H1 (cell line): Measurements from ENCODE around the gene CENPX. TPM values are rescaled to one million over a fixed set of nuclear protein-coding genes. Genes with fewer than 3 reads are reported as not detected.

ENCODE experiments used
- CTCF ChIA-PET: fragments of 300-600 bp; sonication (Branson Sonifier 250); formaldehyde crosslinking; loops from one replicate; lab custom pipeline; 2021; ENCODE audit not compliant: partially characterized antibody; lab: Charles Lee
- POLR2A ChIA-PET: fragments of 300-600 bp; sonication (Branson Sonifier 250); formaldehyde crosslinking; loops from one replicate; lab custom pipeline; 2021; ENCODE audit warnings: inconsistent platforms; ENCODE audit not compliant: partially characterized antibody; lab: Charles Lee
- DNase-seq, 2 experiments: peaks; one replicate each; pipeline versions ENCODE4 v3.0.0 to v3.0.0-alpha.2; 2010 to 2022; ENCODE audit warnings: low spot score in 2 of 2, low read depth in 1 of 2, mixed read lengths in 1 of 2
- FAIRE-seq: peaks from 2 replicates; lab custom pipeline; 2011; peaks lifted over from hg19 to GRCh38; lab: Jason Lieb, UNC
- H2AFZ ChIP-seq: 2 replicates; pipeline ENCODE4 v1.8.1; 2012; ENCODE audit warnings: low read length, inconsistent platforms
- H2AK5ac ChIP-seq: 2 replicates; pipeline ENCODE4 v1.6.1; 2013; ENCODE audit warnings: low read depth, low read length
- H2BK120ac ChIP-seq: replicated peaks from 2 replicates; pipeline ENCODE3; 2013; ENCODE audit warnings: low read depth, low read length, inconsistent platforms
- H2BK12ac ChIP-seq: 2 replicates; pipeline ENCODE4 v1.6.1; 2013; ENCODE audit warnings: low read depth, low read length
- H2BK15ac ChIP-seq: 2 replicates; pipeline ENCODE4 v1.6.1; 2013; ENCODE audit warnings: low read length
- H2BK20ac ChIP-seq: 2 replicates; pipeline ENCODE4 v1.6.1; 2013; ENCODE audit warnings: low read length
- H2BK5ac ChIP-seq: 2 replicates; pipeline ENCODE4 v1.6.1; 2013; ENCODE audit warnings: low read depth, low read length
- H3K14ac ChIP-seq: 2 replicates; pipeline ENCODE4 v1.6.1; 2013; ENCODE audit warnings: inconsistent platforms; ENCODE audit not compliant: insufficient read length
- H3K18ac ChIP-seq: 2 replicates; pipeline ENCODE4 v1.6.1; 2013; ENCODE audit warnings: low read length; ENCODE audit errors: extremely low read depth
- H3K23ac ChIP-seq: 2 replicates; pipeline ENCODE4 v1.6.1; 2013; ENCODE audit warnings: inconsistent platforms; ENCODE audit not compliant: insufficient read length
- H3K23me2 ChIP-seq: 2 replicates; pipeline ENCODE4 v1.6.1; 2013; ENCODE audit warnings: low read depth, low read length
- H3K27ac ChIP-seq: 2 replicates; pipeline ENCODE4 v1.6.1; 2011; ENCODE audit warnings: low read depth, low read length, inconsistent platforms
- H3K27me3 ChIP-seq, 4 experiments: replicated peaks in 1 of 4; 1 replicate in 1 of 4; 2 replicates in 3 of 4; pipeline versions ENCODE4 v1.6.1 to v1.8.1; 2011 to 2013; ENCODE audit warnings: low read length in 3 of 4, mild to moderate bottlenecking in 3 of 4, inconsistent platforms in 2 of 4, mixed read lengths in 2 of 4, moderate library complexity in 1 of 4; ENCODE audit not compliant: control insufficient read depth in 3 of 4, insufficient read depth in 3 of 4; ENCODE audit errors: extremely low read depth in 1 of 4
- H3K36me3 ChIP-seq, 4 experiments: 2 replicates each; pipeline versions ENCODE4 v1.6.1 to v1.8.1; 2011 to 2013; ENCODE audit warnings: mild to moderate bottlenecking in 4 of 4, low read length in 3 of 4, moderate library complexity in 2 of 4, control low read depth in 1 of 4, inconsistent platforms in 1 of 4; ENCODE audit not compliant: insufficient read depth in 4 of 4, control insufficient read depth in 2 of 4
- H3K4ac ChIP-seq: replicated peaks from 2 replicates; pipeline ENCODE3; 2013; ENCODE audit warnings: low read length, low read depth, mixed read lengths, inconsistent platforms; ENCODE audit not compliant: insufficient read length
- H3K4me1 ChIP-seq, 4 experiments: replicated peaks in 1 of 4; 1 replicate in 1 of 4; 2 replicates in 3 of 4; pipeline versions ENCODE4 v1.6.1 to v1.8.1; 2011 to 2013; ENCODE audit warnings: low read length in 3 of 4, inconsistent platforms in 2 of 4, mixed read lengths in 1 of 4; ENCODE audit not compliant: insufficient read depth in 4 of 4, control insufficient read depth in 3 of 4
- H3K4me2 ChIP-seq, 2 experiments: 2 replicates each; pipeline versions ENCODE4 v1.6.1 to v1.8.1; 2011 to 2013; ENCODE audit warnings: low read depth in 2 of 2, low read length in 2 of 2, control low read depth in 1 of 2, inconsistent platforms in 1 of 2, mild to moderate bottlenecking in 1 of 2; ENCODE audit not compliant: insufficient read depth in 1 of 2
- H3K4me3 ChIP-seq, 4 experiments: fragments of 200-600, 300-600 bp in 1 of 4; sonication (generic), shearing (Covaris generic), sonication (Bioruptor Twin) in 1 of 4; 2 replicates each; pipeline versions ENCODE4 v1.5.1 to v1.8.1; 2011 to 2016; ENCODE audit warnings: low read length in 4 of 4, low read depth in 3 of 4, control low read depth in 2 of 4, inconsistent platforms in 2 of 4, mild to moderate bottlenecking in 2 of 4, mixed read lengths in 1 of 4, moderate library complexity in 1 of 4; ENCODE audit not compliant: insufficient read depth in 2 of 4; ENCODE audit errors: extremely low read depth in 1 of 4
- H3K56ac ChIP-seq: replicated peaks from 2 replicates; pipeline ENCODE3; 2013; ENCODE audit warnings: low read depth, mild to moderate bottlenecking, mixed read lengths, low read length, inconsistent platforms; ENCODE audit not compliant: insufficient read length
- H3K79me1 ChIP-seq: 2 replicates; pipeline ENCODE4 v1.6.1; 2013; ENCODE audit warnings: low read depth, low read length, control low read depth
- H3K79me2 ChIP-seq, 2 experiments: 2 replicates each; pipeline versions ENCODE4 v1.6.1 to v1.8.1; 2012 to 2013; ENCODE audit warnings: low read length in 2 of 2, mild to moderate bottlenecking in 2 of 2, inconsistent platforms in 1 of 2; ENCODE audit not compliant: insufficient read depth in 2 of 2, control insufficient read depth in 1 of 2
- H3K9ac ChIP-seq, 4 experiments: replicated peaks in 1 of 4; 1 replicate in 1 of 4; 2 replicates in 3 of 4; pipeline versions ENCODE4 v1.6.1 to v1.8.1; 2011 to 2013; ENCODE audit warnings: low read depth in 3 of 4, low read length in 3 of 4, control low read depth in 2 of 4, mild to moderate bottlenecking in 2 of 4, moderate library complexity in 2 of 4, inconsistent platforms in 1 of 4; ENCODE audit errors: extremely low read depth in 1 of 4
- H3K9me3 ChIP-seq, 2 experiments: 2 replicates each; pipeline versions ENCODE4 v1.6.1 to v1.8.1; 2012 to 2013; ENCODE audit warnings: mild to moderate bottlenecking in 2 of 2, moderate library complexity in 2 of 2, control low read depth in 1 of 2, inconsistent platforms in 1 of 2, low read depth in 1 of 2, low read length in 1 of 2, mixed read lengths in 1 of 2; ENCODE audit not compliant: insufficient read depth in 2 of 2
- H4K20me1 ChIP-seq, 2 experiments: replicated peaks in 1 of 2; 2 replicates each; pipeline versions ENCODE3 to v1.8.1; 2011 to 2013; ENCODE audit warnings: inconsistent platforms in 2 of 2, low read length in 2 of 2, mild to moderate bottlenecking in 1 of 2; ENCODE audit not compliant: insufficient read depth in 2 of 2, control insufficient read depth in 1 of 2
- H4K5ac ChIP-seq: 2 replicates; pipeline ENCODE4 v1.6.1; 2013; ENCODE audit warnings: low read length, low read depth, mixed read lengths, inconsistent platforms; ENCODE audit not compliant: insufficient read length
- H4K8ac ChIP-seq: 2 replicates; pipeline ENCODE4 v1.8.0; 2013; ENCODE audit warnings: mild to moderate bottlenecking, moderate library complexity, low read length, inconsistent platforms; ENCODE audit not compliant: insufficient read depth; ENCODE audit errors: extremely low read depth
- H4K91ac ChIP-seq: replicated peaks from 2 replicates; pipeline ENCODE3; 2013; ENCODE audit warnings: low read length, mixed read lengths, inconsistent platforms; ENCODE audit not compliant: insufficient read length
- BCL11A ChIP-seq, 2 experiments: IDR thresholded peaks; one replicate each; pipeline ENCODE4 v1.6.1; 2011; ENCODE audit warnings: low read depth in 2 of 2, low read length in 2 of 2, mild to moderate bottlenecking in 2 of 2
- BRCA1 ChIP-seq: IDR thresholded peaks from 2 replicates; pipeline ENCODE4 v1.6.1; 2012; ENCODE audit warnings: low read depth, low read length, improper control_type of control experiment
- CEBPB ChIP-seq: IDR thresholded peaks from 2 replicates; pipeline ENCODE4 v1.6.1; 2012; ENCODE audit warnings: low read depth, low read length
- CHD1 ChIP-seq: IDR thresholded peaks from 2 replicates; pipeline ENCODE4 v1.6.1; 2012; ENCODE audit warnings: low read depth, low read length, improper control_type of control experiment
- CHD2 ChIP-seq: IDR thresholded peaks from 2 replicates; pipeline ENCODE4 v1.6.1; 2012; ENCODE audit warnings: low read length, improper control_type of control experiment
- GTF2F1 ChIP-seq: IDR thresholded peaks from 2 replicates; pipeline ENCODE4 v1.6.1; 2012; ENCODE audit warnings: low read depth, low read length, improper control_type of control experiment, borderline replicate concordance
- HDAC6 ChIP-seq: IDR thresholded peaks from one replicate; pipeline ENCODE4 v1.7.1; 2012; ENCODE audit warnings: low read depth, mild to moderate bottlenecking, inconsistent platforms, low read length, moderate library complexity
- SIX5 ChIP-seq: IDR thresholded peaks from 2 replicates; pipeline ENCODE4 v1.6.1; 2011; ENCODE audit warnings: mild to moderate bottlenecking, low read depth, low read length
- SP1 ChIP-seq: IDR thresholded peaks from 2 replicates; pipeline ENCODE4 v1.6.1; 2011; ENCODE audit warnings: low read depth, low read length
- TAF7 ChIP-seq: optimal IDR thresholded peaks from 2 replicates; pipeline ENCODE3; 2011; ENCODE audit warnings: low read depth, mild to moderate bottlenecking, inconsistent platforms, low read length, moderate library complexity, borderline replicate concordance
- WGBS, 2 experiments: shearing (Covaris generic) in 1 of 2; methylation state at CpG; one replicate each; pipeline versions ENCODE4 v1.1.6 to v1.1.7; 2013 to 2015; ENCODE audit warnings: low lambda C conversion rate in 2 of 2, mixed read lengths in 2 of 2, inconsistent platforms in 1 of 2, low coverage in 1 of 2, missing lambda C conversion rate in 1 of 2; ENCODE audit not compliant: insufficient replicate concordance in 2 of 2, insufficient coverage in 1 of 2, insufficient read length in 1 of 2; ENCODE audit errors: extremely low coverage in 1 of 2, missing lambda C conversion rate in 1 of 2; 5-methylcytosine and 5-hydroxymethylcytosine counted together
- polyA plus RNA-seq, 7 experiments: library from polyadenylated mRNA; depleted of rRNA in 3 of 7; stranded (reverse) in 5 of 7; unstranded in 2 of 7; fragments of >200 nt in 5 of 7; fragments of 200-250 nt in 2 of 7; gene quantifications; 1 replicate in 5 of 7; 2 replicates in 1 of 7; 4 replicates in 1 of 7; pipeline versions ENCODE4 v1.2.1 to v1.2.3, GENCODE V29; 2011 to 2013; ENCODE audit warnings: missing spikeins in 2 of 7, mixed read lengths in 2 of 7
- total RNA-seq: library from RNA; stranded (reverse); fragmentation: NEBNext Ultra II Directional; extraction: Animal tissue kit (Norgen Biotek cat#: 25700); gene quantifications from 2 replicates; pipeline ENCODE4 v1.2.1, GENCODE V29; 2021
- TF ChIP-seq, protein P1 (sequence below): IDR thresholded peaks from 2 replicates; pipeline ENCODE4 v1.6.1; 2011; ENCODE audit warnings: low read length, improper control_type of control experiment
- TF ChIP-seq, protein P2 (sequence below): IDR thresholded peaks from 2 replicates; pipeline ENCODE4 v1.6.1; 2012; ENCODE audit warnings: inconsistent platforms

Gene CENPX
- total and polyA plus RNA-seq, 2 of the 8 experiments (the other 6 are each of a cell fraction or from before 2014, with no cell fraction given), result 116 to 122 TPM

GRCh38 chr17:81983639-81984373, 38.9 kb downstream of the CENPX start:
- ChIA-PET CTCF (interaction anchor here (0.6 to 3.2 kb wide), 6 partner anchors 10 to 94 kb away, joined by 3 to 12 read pairs (median 4); no protein-coding TSS in a partner anchor), POLR2A (interaction anchor here (0.7 to 1.4 kb wide), 3 partner anchors 14 to 280 kb away, joined by 4 read pairs; partner anchors contain the start of gene MRPL12)
- Histone ChIP-seq H2BK12ac (no peak overlapping the region), H2AFZ (no peak overlapping the region), H3K14ac (no peak overlapping the region), H3K23me2 (peaks cover 2% of the 10 kb centered on the region; the same call in 1 of the 2 replicates), H3K56ac (no peak overlapping the region), H3K4me2 (no peak overlapping the region), H3K27ac (no peak overlapping the region), H2BK5ac (no peak overlapping the region), H2BK20ac (no peak overlapping the region), H3K4ac (no peak overlapping the region), H3K79me1 (peaks cover 3% of the 10 kb centered on the region; the same call in 1 of the 2 replicates), H3K27me3 (no peaks in the 10 kb centered on the region), H3K9ac (no peak overlapping the region), H3K4me1 (no peaks in the 10 kb centered on the region), H3K18ac (no peak overlapping the region), H3K36me3 (peaks cover 2 to 25% (median 16%) of the 10 kb centered on the region in 4 experiments; a peak in 6 of 8 replicates), H4K91ac (no peak overlapping the region), H3K4me3 (no peak overlapping the region), H4K8ac (no peak overlapping the region), H2AK5ac (no peak overlapping the region), H2BK15ac (no peak overlapping the region), H4K5ac (no peak overlapping the region), H3K9me3 (no peaks in the 10 kb centered on the region), H3K79me2 (0 out of 4 replicates have a peak, but pooled peaks cover 0 to under 1% of the 10 kb centered on the region in 2 experiments), H4K20me1 (peaks cover 0 to 8% of the 10 kb centered on the region in 2 experiments), H2BK120ac (no peak overlapping the region), H3K23ac (no peak overlapping the region)
- DNase-seq (no peak), FAIRE-seq (no peak)
- whole genome bisulfite sequencing, 2 experiments, result 98% methylated on average over 24 of the region's 26 CpGs; no CpG with 5 or more reads in 1 of the 2 experiments
- TF ChIP-seq CEBPB (no peak), GTF2F1 (no peak), BCL11A (IDR thresholded peaks at IDR 0.05; ENCODE audit: low read depth in 2 of 2, low read length in 2 of 2) (no peak), BRCA1 (no peak), CHD1 (no peak), CHD2 (no peak), SP1 (no peak), TAF7 (no peak), SIX5 (no peak), HDAC6 (no peak)
- TF ChIP-seq, protein P1, sequence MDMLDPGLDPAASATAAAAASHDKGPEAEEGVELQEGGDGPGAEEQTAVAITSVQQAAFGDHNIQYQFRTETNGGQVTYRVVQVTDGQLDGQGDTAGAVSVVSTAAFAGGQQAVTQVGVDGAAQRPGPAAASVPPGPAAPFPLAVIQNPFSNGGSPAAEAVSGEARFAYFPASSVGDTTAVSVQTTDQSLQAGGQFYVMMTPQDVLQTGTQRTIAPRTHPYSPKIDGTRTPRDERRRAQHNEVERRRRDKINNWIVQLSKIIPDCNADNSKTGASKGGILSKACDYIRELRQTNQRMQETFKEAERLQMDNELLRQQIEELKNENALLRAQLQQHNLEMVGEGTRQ, result no peak
- TF ChIP-seq, protein P2, sequence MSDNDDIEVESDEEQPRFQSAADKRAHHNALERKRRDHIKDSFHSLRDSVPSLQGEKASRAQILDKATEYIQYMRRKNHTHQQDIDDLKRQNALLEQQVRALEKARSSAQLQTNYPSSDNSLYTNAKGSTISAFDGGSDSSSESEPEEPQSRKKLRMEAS, result no peak
